Smooth muscle cell (in vitro differentiated cells): ENCODE measurements around the gene STPG1. TPM values are rescaled to one million over a fixed set of nuclear protein-coding genes. Genes with fewer than 3 reads are reported as not detected.

Source experiments
- DNase-seq: peaks from one replicate; lab custom pipeline; 2025; ENCODE audit not compliant: unreplicated experiment; lab: John Stamatoyannopoulos, UW
- H2AFZ ChIP-seq: fragments of 200-600 bp; sonication (generic); 2 replicates; pipeline ENCODE4 v1.6.0; 2016; ENCODE audit warnings: antibody characterized with exemption, low read depth, mild to moderate bottlenecking
- H3F3A ChIP-seq: fragments of 200-600 bp; sonication (generic); 2 replicates; pipeline ENCODE4 v1.6.0; 2017; ENCODE audit warnings: antibody characterized with exemption, low read depth
- H3K27ac ChIP-seq: fragments of 200-600 bp; sonication (generic); 2 replicates; pipeline ENCODE4 v1.5.1; 2016; ENCODE audit warnings: low read depth, mild to moderate bottlenecking
- H3K27me3 ChIP-seq: fragments of 200-600 bp; sonication (generic); 2 replicates; pipeline ENCODE4 v1.6.1; 2016; ENCODE audit warnings: low read depth, mild to moderate bottlenecking
- H3K36me3 ChIP-seq: fragments of 200-600 bp; sonication (generic); 2 replicates; pipeline ENCODE4 v1.5.1; 2016; ENCODE audit warnings: low read depth
- H3K4me1 ChIP-seq: fragments of 200-600 bp; sonication (generic); 2 replicates; pipeline ENCODE4 v1.5.1; 2016; ENCODE audit warnings: low read depth
- H3K4me2 ChIP-seq: fragments of 200-600 bp; sonication (generic); 2 replicates; pipeline ENCODE4 v1.6.0; 2016; ENCODE audit warnings: mild to moderate bottlenecking
- H3K4me3 ChIP-seq: fragments of 200-600 bp; sonication (generic); 2 replicates; pipeline ENCODE4 v1.5.1; 2016; ENCODE audit warnings: mild to moderate bottlenecking
- H3K79me2 ChIP-seq: fragments of 200-600 bp; sonication (generic); 2 replicates; pipeline ENCODE4 v1.6.0; 2016; ENCODE audit warnings: low read depth, mild to moderate bottlenecking
- H3K9ac ChIP-seq: fragments of 200-600 bp; sonication (generic); 2 replicates; pipeline ENCODE4 v1.6.0; 2016; ENCODE audit warnings: low read depth
- H3K9me3 ChIP-seq: fragments of 200-600 bp; sonication (generic); replicated peaks from 2 replicates; pipeline ENCODE4 v1.5.1; 2016; ENCODE audit warnings: low read depth
- H4K20me1 ChIP-seq: fragments of 200-600 bp; sonication (generic); 2 replicates; pipeline ENCODE4 v1.6.0; 2016; ENCODE audit warnings: low read depth
- CTCF ChIP-seq: fragments of 200-600 bp; sonication (generic); IDR thresholded peaks from 2 replicates; pipeline ENCODE4 v1.5.1; 2017; ENCODE audit warnings: borderline replicate concordance, mild to moderate bottlenecking, antibody characterized with exemption; ENCODE audit not compliant: insufficient read depth, poor library complexity, severe bottlenecking
- WGBS: methylation state at CpG from one replicate; pipeline ENCODE4 v1.1.7; 2016; ENCODE audit warnings: low lambda C conversion rate; 5-methylcytosine and 5-hydroxymethylcytosine counted together
- polyA plus RNA-seq: library from polyadenylated mRNA; unstranded; fragments of >200 nt; fragmentation: Nextera tagmentation; extraction: Ambion mirVana; gene quantifications from 2 replicates; pipeline ENCODE4 v1.2.1, GENCODE V29; 2016
- total RNA-seq: library from RNA; depleted of rRNA; stranded (reverse); fragments of >200 nt; gene quantifications from 2 replicates; pipeline ENCODE4 v1.2.3, GENCODE V29; 2014

The STPG1 gene
- total and polyA plus RNA-seq, 2 experiments from 2014 or later: 4.9 to 6.8 TPM

GRCh38 chr1:24406788-24407187, 6.8 kb downstream of the STPG1 start:
- TF ChIP-seq CTCF: no peak
- no peak for DNase-seq
- Histone ChIP-seq H3K79me2 (no peaks in the 10 kb centered on the region), H4K20me1 (no peaks in the 10 kb centered on the region), H3F3A (no peaks in the 10 kb centered on the region), H3K9ac (no peak overlapping the region), H3K4me1 (no peaks in the 10 kb centered on the region), H3K27ac (no peak overlapping the region), H3K4me2 (no peak overlapping the region), H3K27me3 (no peaks in the 10 kb centered on the region), H2AFZ (no peak overlapping the region), H3K36me3 (no peaks in the 10 kb centered on the region), H3K4me3 (no peak overlapping the region), H3K9me3 (no peaks in the 10 kb centered on the region)
- WGBS: 96% methylated on average over 1 of the region's 1 CpG

GRCh38 chr1:24403806-24404205, 9.8 kb downstream of the STPG1 start:
- no peak for TF ChIP-seq CTCF
- no peaks in the 10 kb centered on the region for H3K27me3 ChIP-seq
- WGBS: 95% methylated on average over 4 of the region's 4 CpGs
- H3K4me3 ChIP-seq: no peak overlapping the region
- H3K27ac ChIP-seq: no peak overlapping the region
- no peaks in the 10 kb centered on the region for H3K9me3 ChIP-seq
- no peak for DNase-seq
- no peaks in the 10 kb centered on the region for H3K36me3 ChIP-seq
- no peak overlapping the region for H2AFZ ChIP-seq
- no peak overlapping the region for H3K4me2 ChIP-seq
- no peaks in the 10 kb centered on the region for H4K20me1 ChIP-seq
- no peaks in the 10 kb centered on the region for H3F3A ChIP-seq
- no peaks in the 10 kb centered on the region for H3K79me2 ChIP-seq
- no peak overlapping the region for H3K9ac ChIP-seq
- H3K4me1 ChIP-seq: no peaks in the 10 kb centered on the region

GRCh38 chr1:24400065-24400464, 13.5 kb downstream of the STPG1 start:
- DNase-seq: no peak
- H3K27ac ChIP-seq: no peak overlapping the region
- no peaks in the 10 kb centered on the region for H4K20me1 ChIP-seq
- no peaks in the 10 kb centered on the region for H3K36me3 ChIP-seq
- H2AFZ ChIP-seq: no peak overlapping the region
- no peak overlapping the region for H3K4me3 ChIP-seq
- H3K4me1 ChIP-seq: no peaks in the 10 kb centered on the region
- no peaks in the 10 kb centered on the region for H3K79me2 ChIP-seq
- no peak overlapping the region for H3K4me2 ChIP-seq
- no peaks in the 10 kb centered on the region for H3K9me3 ChIP-seq
- H3K27me3 ChIP-seq: no peaks in the 10 kb centered on the region
- no peak overlapping the region for H3K9ac ChIP-seq
- WGBS: 82% methylated on average over 1 of the region's 1 CpG
- TF ChIP-seq CTCF: no peak
- no peaks in the 10 kb centered on the region for H3F3A ChIP-seq

DNA sequence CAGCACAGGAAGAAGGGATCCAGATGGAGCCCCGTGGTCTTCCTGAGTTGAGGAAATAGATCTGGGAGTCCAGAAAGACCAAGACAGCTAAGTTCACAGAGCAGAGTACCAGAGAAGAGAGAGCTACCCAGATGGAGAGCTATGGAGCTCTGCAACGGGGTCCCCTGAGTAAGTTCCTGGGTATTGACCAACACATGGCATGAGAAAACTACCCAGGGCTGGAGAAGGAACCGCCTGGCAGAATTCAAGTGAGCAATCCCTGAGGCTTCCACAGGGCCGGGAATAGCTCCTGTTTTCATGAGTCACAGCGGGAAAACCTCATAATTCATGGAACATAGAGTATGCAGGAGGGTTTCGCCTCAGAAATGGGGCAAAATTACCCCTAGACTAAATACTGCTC, 19.7 kb downstream of the STPG1 start:
- TF ChIP-seq CTCF: no peak
- no peak overlapping the region for H3K4me3 ChIP-seq
- H2AFZ ChIP-seq: no peak overlapping the region
- no peaks in the 10 kb centered on the region for H3K79me2 ChIP-seq
- peaks cover 7% of the 10 kb centered on the region for H3F3A ChIP-seq
- no peaks in the 10 kb centered on the region for H3K27me3 ChIP-seq
- no peak overlapping the region for H3K9ac ChIP-seq
- peaks cover 5% of the 10 kb centered on the region for H3K4me1 ChIP-seq
- DNase-seq: no peak
- H3K27ac ChIP-seq: no peak overlapping the region
- H4K20me1 ChIP-seq: peaks cover 12% of the 10 kb centered on the region
- H3K9me3 ChIP-seq: no peaks in the 10 kb centered on the region
- H3K36me3 ChIP-seq: no peaks in the 10 kb centered on the region
- H3K4me2 ChIP-seq: peak overlapping the region; percentile 51
- 44% methylated on average over 6 of the region's 6 CpGs for WGBS
